Mesenchymal stem cell (in vitro differentiated cells and primary cell): ENCODE results near the gene NDRG2.

Source experiments
- DNase-seq: peaks from one replicate; pipeline ENCODE4 v3.0.0-alpha.2; 2013
- H2AFZ ChIP-seq: one replicate; pipeline ENCODE4 v1.6.1; 2013; ENCODE audit warnings: low read depth, mild to moderate bottlenecking, control low read depth, inconsistent platforms, low read length, moderate library complexity
- H2AK5ac ChIP-seq: 2 replicates; pipeline ENCODE4 v1.6.1; 2013; ENCODE audit warnings: low read length, moderate library complexity, mild to moderate bottlenecking, inconsistent platforms; ENCODE audit not compliant: severe bottlenecking
- H2BK120ac ChIP-seq: one replicate; pipeline ENCODE4 v1.6.1; 2013; ENCODE audit warnings: low read depth, mild to moderate bottlenecking, inconsistent platforms, low read length, moderate library complexity
- H2BK12ac ChIP-seq, 2 experiments: one replicate each; pipeline ENCODE4 v1.6.1; 2013; ENCODE audit warnings: inconsistent platforms in 2 of 2, low read length in 2 of 2, mild to moderate bottlenecking in 2 of 2, moderate library complexity in 2 of 2, control low read depth in 1 of 2
- H2BK15ac ChIP-seq: one replicate; pipeline ENCODE4 v1.6.1; 2013; ENCODE audit warnings: mild to moderate bottlenecking, low read depth, inconsistent platforms; ENCODE audit not compliant: poor library complexity, severe bottlenecking
- H2BK5ac ChIP-seq: 2 replicates; pipeline ENCODE4 v1.6.1; 2013; ENCODE audit warnings: low read depth, mild to moderate bottlenecking, low read length, control low read depth, inconsistent platforms; ENCODE audit not compliant: poor library complexity, severe bottlenecking
- H3K14ac ChIP-seq, 2 experiments: one replicate each; pipeline ENCODE4 v1.6.1; 2013; ENCODE audit warnings: inconsistent platforms in 2 of 2, low read length in 2 of 2, control low read depth in 1 of 2, mild to moderate bottlenecking in 1 of 2, moderate library complexity in 1 of 2
- H3K18ac ChIP-seq, 2 experiments: one replicate each; pipeline ENCODE4 v1.6.1; 2013; ENCODE audit warnings: inconsistent platforms in 2 of 2, low read length in 2 of 2, control low read depth in 1 of 2, low read depth in 1 of 2, mild to moderate bottlenecking in 1 of 2
- H3K23ac ChIP-seq, 2 experiments: one replicate each; pipeline ENCODE4 v1.6.1; 2013; ENCODE audit warnings: inconsistent platforms in 2 of 2, low read length in 2 of 2, mild to moderate bottlenecking in 2 of 2, moderate library complexity in 2 of 2, control low read depth in 1 of 2
- H3K27ac ChIP-seq: 2 replicates; pipeline ENCODE4 v1.5.1; 2013; ENCODE audit warnings: mild to moderate bottlenecking, moderate library complexity, low read length, control low read depth, inconsistent platforms; ENCODE audit not compliant: poor library complexity, severe bottlenecking
- H3K27me3 ChIP-seq, 2 experiments: 2 replicates each; pipeline versions ENCODE4 v1.6.1 to v1.7.0; 2013; ENCODE audit warnings: low read length in 2 of 2, mild to moderate bottlenecking in 2 of 2, moderate library complexity in 2 of 2, control low read depth in 1 of 2, inconsistent platforms in 1 of 2; ENCODE audit not compliant: control insufficient read depth in 1 of 2, insufficient read depth in 1 of 2
- H3K36me3 ChIP-seq, 2 experiments: 2 replicates each; pipeline versions ENCODE4 v1.6.1 to v1.7.0; 2013; ENCODE audit warnings: low read length in 2 of 2, control low read depth in 1 of 2, inconsistent platforms in 1 of 2, low read depth in 1 of 2, mild to moderate bottlenecking in 1 of 2; ENCODE audit not compliant: insufficient read depth in 2 of 2, control insufficient read depth in 1 of 2
- H3K4ac ChIP-seq, 2 experiments: one replicate each; pipeline ENCODE4 v1.6.1; 2013; ENCODE audit warnings: inconsistent platforms in 2 of 2, low read length in 2 of 2, mild to moderate bottlenecking in 2 of 2, moderate library complexity in 2 of 2, control low read depth in 1 of 2, low read depth in 1 of 2
- H3K4me1 ChIP-seq: 2 replicates; pipeline ENCODE4 v1.6.1; 2013; ENCODE audit warnings: low read depth, low read length, control low read depth; ENCODE audit not compliant: control insufficient read depth, insufficient read depth
- H3K4me2 ChIP-seq: 2 replicates; pipeline ENCODE4 v1.6.1; 2013; ENCODE audit warnings: low read length, mild to moderate bottlenecking, inconsistent platforms; ENCODE audit not compliant: poor library complexity, severe bottlenecking
- H3K4me3 ChIP-seq, 2 experiments: 2 replicates each; pipeline versions ENCODE4 v1.5.1 to v1.7.0; 2013; ENCODE audit warnings: low read length in 2 of 2, mild to moderate bottlenecking in 2 of 2, control low read depth in 1 of 2, low read depth in 1 of 2; ENCODE audit not compliant: insufficient read depth in 1 of 2
- H3K79me1 ChIP-seq: replicated peaks from 2 replicates; pipeline ENCODE4 v1.6.1; 2013; ENCODE audit warnings: mild to moderate bottlenecking, control low read depth, low read length, inconsistent platforms; ENCODE audit not compliant: poor library complexity, severe bottlenecking
- H3K9ac ChIP-seq: 2 replicates; pipeline ENCODE4 v1.7.0; 2013; ENCODE audit warnings: mild to moderate bottlenecking, low read length, moderate library complexity
- H3K9me3 ChIP-seq: 2 replicates; pipeline ENCODE4 v1.7.0; 2013; ENCODE audit warnings: mild to moderate bottlenecking, low read length; ENCODE audit not compliant: control insufficient read depth
- H4K8ac ChIP-seq: one replicate; pipeline ENCODE4 v1.6.1; 2013; ENCODE audit warnings: inconsistent platforms, mild to moderate bottlenecking, low read length, moderate library complexity
- H4K91ac ChIP-seq: one replicate; pipeline ENCODE4 v1.6.1; 2013; ENCODE audit warnings: mild to moderate bottlenecking, low read length, inconsistent platforms
- WGBS: methylation state at CpG from one replicate; pipeline ENCODE4 v1.1.7; 2013; ENCODE audit warnings: mixed read lengths; 5-methylcytosine and 5-hydroxymethylcytosine counted together

The NDRG2 gene

DNA sequence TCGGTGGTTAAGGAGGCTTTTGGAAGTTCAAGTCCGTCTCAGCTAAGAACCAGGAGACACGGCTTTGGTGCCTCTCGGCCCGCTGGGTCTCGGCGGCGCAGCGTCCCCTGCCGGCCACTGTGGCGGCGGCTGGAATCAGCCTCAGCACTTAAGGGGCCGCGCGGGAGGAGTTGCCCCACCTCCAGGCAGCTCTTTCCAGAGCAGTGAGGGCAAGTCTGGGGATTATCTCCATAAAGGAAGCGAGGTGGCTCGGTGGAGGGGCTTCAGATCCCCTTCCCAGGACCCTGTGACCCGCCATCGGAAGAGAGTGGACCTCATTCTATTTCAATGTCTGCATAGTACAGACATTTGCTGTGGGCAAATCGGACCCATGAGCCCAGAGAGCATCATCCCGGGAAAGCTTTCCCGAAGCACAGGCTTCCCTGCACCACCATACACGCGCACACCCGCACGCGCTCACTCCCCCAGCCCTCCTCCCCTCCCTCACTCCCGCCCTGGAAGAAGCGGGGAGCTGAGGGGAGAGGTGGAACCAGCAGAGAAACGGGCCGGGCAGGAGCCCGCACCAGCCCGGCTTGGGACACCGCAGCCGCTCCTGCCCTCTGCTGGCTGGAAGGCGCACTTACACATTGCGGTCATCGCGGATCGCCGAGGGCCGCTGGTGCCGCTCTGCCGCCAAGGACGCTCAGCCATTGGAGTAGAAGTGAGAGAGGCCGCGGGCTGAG lies 53.7 kb downstream of the NDRG2 start:
- Histone ChIP-seq H3K4me1 (peaks cover 11% of the 10 kb centered on the region), H2BK120ac (no peak overlapping the region), H3K18ac (peak overlapping the region; percentile 83 to 92), H2BK15ac (no peak overlapping the region), H3K9me3 (no peaks in the 10 kb centered on the region), H2BK5ac (no peak overlapping the region), H2AFZ (peak overlapping the region; percentile 81), H3K4me2 (peak overlapping the region; percentile 91), H3K36me3 (no peaks in the 10 kb centered on the region), H3K27ac (peak overlapping the region; percentile 40), H3K79me1 (no peaks in the 10 kb centered on the region), H4K8ac (peak overlapping the region; percentile 81), H3K9ac (peak overlapping the region; percentile 87), H4K91ac (no peak overlapping the region), H2AK5ac (no peak overlapping the region), H3K4me3 (peak overlapping the region; percentile 67 to 84), H2BK12ac (no peak overlapping the region), H3K27me3 (peaks cover 16 to 19% of the 10 kb centered on the region in 2 experiments), H3K4ac (peak overlapping the region in 1 of 2 experiments; percentile 35), H3K14ac (no peak overlapping the region), H3K23ac (no peak overlapping the region)
- peak; percentile 87 for DNase-seq
- WGBS = 1% methylated on average over 47 of the region's 47 CpGs

- Histone ChIP-seq H2AFZ (peak overlapping the region; percentile 30), H2BK12ac (no peak overlapping the region), H3K4ac (no peak overlapping the region), H4K8ac (no peak overlapping the region), H3K14ac (no peak overlapping the region), H2BK5ac (no peak overlapping the region), H3K36me3 (no peaks in the 10 kb centered on the region), H3K4me2 (no peak overlapping the region), H3K9ac (peak overlapping the region; percentile 87), H3K27me3 (peaks cover 17 to 21% of the 10 kb centered on the region in 2 experiments), H4K91ac (no peak overlapping the region), H3K4me3 (peak overlapping the region in 1 of 2 experiments; percentile 84), H2BK120ac (no peak overlapping the region), H3K18ac (no peak overlapping the region), H3K4me1 (peaks cover 10% of the 10 kb centered on the region), H2AK5ac (no peak overlapping the region), H3K23ac (no peak overlapping the region), H3K79me1 (no peaks in the 10 kb centered on the region), H3K27ac (no peak overlapping the region), H3K9me3 (no peaks in the 10 kb centered on the region), H2BK15ac (no peak overlapping the region)
- DNase-seq = no peak
- 42% methylated on average over 10 of the region's 10 CpGs for WGBS
Observed at GRCh38 chr14:20970647-20970982, 54.2 kb downstream of the NDRG2 start.

- Histone ChIP-seq H3K79me1 (no peaks in the 10 kb centered on the region), H3K36me3 (no peaks in the 10 kb centered on the region), H3K4ac (no peak overlapping the region), H2BK5ac (no peak overlapping the region), H2BK15ac (no peak overlapping the region), H4K8ac (no peak overlapping the region), H3K27me3 (peaks cover 17 to 21% of the 10 kb centered on the region in 2 experiments), H3K4me2 (no peak overlapping the region), H3K23ac (peak overlapping the region in 1 of 2 experiments; percentile 68), H3K14ac (no peak overlapping the region), H2AK5ac (no peak overlapping the region), H3K4me3 (no peak overlapping the region), H3K18ac (no peak overlapping the region), H3K27ac (no peak overlapping the region), H3K4me1 (peaks cover 6% of the 10 kb centered on the region), H2BK12ac (no peak overlapping the region), H3K9ac (no peak overlapping the region), H4K91ac (no peak overlapping the region), H3K9me3 (no peaks in the 10 kb centered on the region), H2AFZ (no peak overlapping the region), H2BK120ac (no peak overlapping the region)
- no peak for DNase-seq
- 77% methylated on average over 3 of the region's 3 CpGs for WGBS
Observed at GRCh38 chr14:20969336-20969735, 55.5 kb downstream of the NDRG2 start.
